ENCODE results near the gene CPNE8. TPM values are rescaled to one million over a fixed set of nuclear protein-coding genes. Genes with fewer than 3 reads are reported as not detected.

CPNE8 gene
- total RNA-seq, 1 experiment from 2014 or later: 10.7 TPM

DNA sequence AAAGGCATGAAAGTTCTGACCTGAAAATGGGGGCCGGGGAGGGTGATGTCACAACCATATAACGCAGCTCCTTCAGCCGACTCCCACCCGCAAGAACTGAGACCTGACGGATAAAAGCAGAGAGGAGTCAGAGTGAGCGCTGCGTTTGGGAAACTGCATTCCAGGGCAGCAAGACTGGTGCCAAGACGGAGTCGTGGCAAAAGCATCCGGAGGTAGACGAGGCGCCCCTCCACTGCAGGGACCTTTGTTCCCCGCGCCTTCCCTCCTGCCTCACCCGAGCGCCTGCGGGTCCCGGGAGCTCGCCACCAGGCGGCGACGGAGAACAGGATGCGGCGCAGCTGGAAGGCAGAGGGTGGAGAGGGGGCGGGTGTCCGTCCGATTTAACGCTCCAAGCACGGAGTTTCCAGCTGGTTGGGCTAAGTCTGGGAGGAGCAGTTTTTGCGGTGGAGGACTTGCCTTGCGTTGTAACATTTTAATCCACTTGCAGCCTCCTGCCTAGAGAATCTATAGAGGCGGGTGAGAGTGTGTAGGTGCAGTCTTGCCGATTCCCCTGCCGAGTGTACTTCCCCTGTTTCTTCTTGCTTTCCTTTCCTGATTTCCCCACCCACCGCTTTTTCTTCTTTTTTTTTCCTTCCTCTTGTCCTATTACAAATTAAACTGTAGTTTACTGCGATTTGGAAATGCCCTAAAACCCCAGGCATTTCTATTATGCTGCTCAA is 1.2 kb upstream of the CPNE8 start:
- Histone ChIP-seq H2AFZ (peak overlapping the region; percentile 89), H3K36me3 (ENCODE audit: low read depth) (no peaks in the 10 kb centered on the region), H3K9me3 (ENCODE audit: insufficient read depth, low read depth) (no peaks in the 10 kb centered on the region), H4K20me1 (ENCODE audit: insufficient read depth) (no peaks in the 10 kb centered on the region), H3K9me2 (ENCODE audit: insufficient read depth) (no peaks in the 10 kb centered on the region), H3K4me2 (peak overlapping the region; percentile 99), H3K79me2 (ENCODE audit: low read depth) (peaks cover 19% of the 10 kb centered on the region), H3K27ac (peak overlapping the region; percentile 95; the same call in 1 of the 2 replicates), H3K27me3 (ENCODE audit: insufficient read depth, low read depth) (no peaks in the 10 kb centered on the region), H3K4me1 (replicated peaks; ENCODE audit: insufficient read depth) (peaks cover 23% of the 10 kb centered on the region), H3K4me3 (peak overlapping the region; percentile 80), H3F3A (ENCODE audit: insufficient read depth, low read depth) (peaks cover 31% of the 10 kb centered on the region)
- intact Hi-C loops (cut with micrococcal nuclease; ENCODE audit: unreplicated experiment): loop anchor here (1.0 to 10.0 kb wide), 8 partner anchors 196 to 852 kb away; partner anchors contain the start of gene ALG10B
- no peak for TF ChIP-seq EZH2 (IDR thresholded peaks at IDR 0.05; ENCODE audit: low read depth)
- TF ChIP-seq, protein P1, sequence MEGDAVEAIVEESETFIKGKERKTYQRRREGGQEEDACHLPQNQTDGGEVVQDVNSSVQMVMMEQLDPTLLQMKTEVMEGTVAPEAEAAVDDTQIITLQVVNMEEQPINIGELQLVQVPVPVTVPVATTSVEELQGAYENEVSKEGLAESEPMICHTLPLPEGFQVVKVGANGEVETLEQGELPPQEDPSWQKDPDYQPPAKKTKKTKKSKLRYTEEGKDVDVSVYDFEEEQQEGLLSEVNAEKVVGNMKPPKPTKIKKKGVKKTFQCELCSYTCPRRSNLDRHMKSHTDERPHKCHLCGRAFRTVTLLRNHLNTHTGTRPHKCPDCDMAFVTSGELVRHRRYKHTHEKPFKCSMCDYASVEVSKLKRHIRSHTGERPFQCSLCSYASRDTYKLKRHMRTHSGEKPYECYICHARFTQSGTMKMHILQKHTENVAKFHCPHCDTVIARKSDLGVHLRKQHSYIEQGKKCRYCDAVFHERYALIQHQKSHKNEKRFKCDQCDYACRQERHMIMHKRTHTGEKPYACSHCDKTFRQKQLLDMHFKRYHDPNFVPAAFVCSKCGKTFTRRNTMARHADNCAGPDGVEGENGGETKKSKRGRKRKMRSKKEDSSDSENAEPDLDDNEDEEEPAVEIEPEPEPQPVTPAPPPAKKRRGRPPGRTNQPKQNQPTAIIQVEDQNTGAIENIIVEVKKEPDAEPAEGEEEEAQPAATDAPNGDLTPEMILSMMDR (conservative IDR thresholded peaks at IDR 0.05): peak; percentile 80
- ChIA-PET POLR2A (ENCODE audit: unreplicated experiment) (interaction anchor here (0.6 to 1.0 kb wide), 5 partner anchors 9 to 521 kb away, joined by 3 to 5 read pairs (median 3); no protein-coding TSS in a partner anchor), CTCF (interaction anchor here (0.6 to 2.2 kb wide), 8 partner anchors 11 to 522 kb away, joined by 3 to 11 read pairs (median 6); no protein-coding TSS in a partner anchor)
- no TSS peak for BruUV-seq (replicated peaks)
- DNase-seq: peak; percentile 67 to 87

DNA sequence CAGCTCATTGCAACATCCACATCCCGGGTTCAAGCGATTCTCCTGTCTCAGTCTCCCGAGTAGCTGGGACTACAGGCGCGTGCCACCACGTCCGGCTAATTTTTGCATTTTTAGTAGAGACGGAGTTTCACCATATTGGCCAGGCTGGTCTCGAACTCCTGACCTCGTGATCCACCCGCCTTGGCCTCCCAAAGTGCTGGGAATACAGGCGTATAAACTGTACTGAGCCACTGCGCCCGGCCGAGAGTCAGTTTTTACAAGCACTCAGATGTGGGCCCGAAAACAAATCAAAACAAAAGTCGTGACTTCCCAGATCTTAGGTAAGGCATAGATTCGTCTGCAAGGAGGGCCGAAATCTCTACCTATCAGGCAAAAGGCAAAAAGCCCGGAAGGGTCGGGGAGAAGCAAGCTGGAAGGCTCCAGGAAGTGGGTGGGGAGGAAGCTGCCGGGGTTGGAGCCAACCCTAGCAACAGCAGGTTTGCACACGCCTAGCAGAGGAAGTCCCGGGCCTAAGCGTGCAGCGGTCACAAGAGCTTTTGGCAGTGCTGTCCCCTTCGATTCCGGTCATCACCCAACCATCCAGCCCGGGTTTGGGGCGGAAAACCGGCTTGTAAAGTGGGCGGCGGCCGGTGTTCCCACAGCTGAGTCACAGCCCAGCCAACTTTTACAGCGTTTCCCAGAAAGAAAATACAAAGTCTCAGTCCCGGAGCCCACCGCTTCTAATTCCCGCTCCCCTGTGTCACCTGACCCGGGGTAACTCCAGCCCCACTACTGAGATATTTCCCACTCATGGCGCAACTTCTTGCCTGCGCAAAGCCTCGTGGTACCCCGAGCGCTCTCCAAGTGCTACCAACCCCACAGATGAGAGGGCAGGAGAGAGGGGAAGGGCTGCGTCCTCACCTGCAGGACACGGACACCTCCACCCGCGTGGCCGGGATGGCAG is 583 bp downstream of the CPNE8 start:
- H3K4me1 ChIP-seq (replicated peaks; ENCODE audit: insufficient read depth): peaks cover 23% of the 10 kb centered on the region
- DNase-seq: peak; percentile 83 to 90
- peaks cover 20% of the 10 kb centered on the region for H3K79me2 ChIP-seq (ENCODE audit: low read depth)
- H3K36me3 ChIP-seq (ENCODE audit: low read depth): no peaks in the 10 kb centered on the region
- peak overlapping the region; percentile 99 for H3K4me2 ChIP-seq
- ChIA-PET CTCF (interaction anchor here (0.6 to 2.2 kb wide), 7 partner anchors 21 to 1421 kb away, joined by 3 to 11 read pairs (median 5); no protein-coding TSS in a partner anchor), POLR2A (ENCODE audit: unreplicated experiment) (interaction anchor here (0.6 to 1.1 kb wide), 4 partner anchors 15 to 588 kb away, joined by 4 to 18 read pairs (median 6); partner anchors contain the start of gene ALG10B)
- peak overlapping the region; percentile 95 for H3K27ac ChIP-seq
- intact Hi-C loops (cut with micrococcal nuclease; ENCODE audit: unreplicated experiment): loop anchor here (2.0 to 10.0 kb wide), 7 partner anchors 240 to 850 kb away; partner anchors contain the start of gene ALG10B
- H4K20me1 ChIP-seq (ENCODE audit: insufficient read depth): no peaks in the 10 kb centered on the region
- H3K4me3 ChIP-seq: peak overlapping the region; percentile 80
- peak overlapping the region; percentile 89 for H2AFZ ChIP-seq
- TF ChIP-seq, protein P1 (conservative IDR thresholded peaks at IDR 0.05): no peak
- TF ChIP-seq EZH2 (IDR thresholded peaks at IDR 0.05; ENCODE audit: low read depth): no peak
- no peaks in the 10 kb centered on the region for H3K27me3 ChIP-seq (ENCODE audit: insufficient read depth, low read depth)
- H3K9me2 ChIP-seq (ENCODE audit: insufficient read depth): no peaks in the 10 kb centered on the region
- H3K9me3 ChIP-seq (ENCODE audit: insufficient read depth, low read depth): no peaks in the 10 kb centered on the region
- peaks cover 31% of the 10 kb centered on the region for H3F3A ChIP-seq (ENCODE audit: insufficient read depth, low read depth)
- BruUV-seq (replicated peaks): TSS peak; percentile 79

DNA sequence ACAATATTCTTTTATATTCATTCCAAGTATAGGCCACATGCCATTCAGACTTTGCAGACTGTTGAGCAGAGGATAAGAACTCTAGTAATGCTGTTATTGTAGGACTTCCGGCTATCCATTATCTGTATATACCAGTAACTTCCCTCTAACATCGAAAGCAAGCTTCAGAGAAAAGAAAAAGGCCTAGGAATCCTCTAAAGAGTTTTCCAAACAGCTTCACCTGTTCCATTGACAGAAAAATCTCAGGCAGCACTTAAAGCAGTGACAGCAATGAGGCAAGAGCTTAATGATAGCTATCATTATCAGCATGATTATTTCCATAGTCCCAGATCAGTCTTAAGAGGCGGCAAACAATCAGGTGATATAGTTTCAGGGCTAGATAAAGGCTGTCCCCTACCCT is 1.8 kb downstream of the CPNE8 start:
- Histone ChIP-seq H3K4me3 (no peak overlapping the region), H3F3A (ENCODE audit: insufficient read depth, low read depth) (peaks cover 31% of the 10 kb centered on the region), H3K27ac (no peak overlapping the region), H4K20me1 (ENCODE audit: insufficient read depth) (no peaks in the 10 kb centered on the region), H3K79me2 (ENCODE audit: low read depth) (peaks cover 20% of the 10 kb centered on the region), H3K36me3 (ENCODE audit: low read depth) (no peaks in the 10 kb centered on the region), H2AFZ (no peak overlapping the region), H3K27me3 (ENCODE audit: insufficient read depth, low read depth) (no peaks in the 10 kb centered on the region), H3K4me2 (peak overlapping the region; percentile 99), H3K4me1 (replicated peaks; ENCODE audit: insufficient read depth) (peaks cover 23% of the 10 kb centered on the region), H3K9me2 (ENCODE audit: insufficient read depth) (no peaks in the 10 kb centered on the region), H3K9me3 (ENCODE audit: insufficient read depth, low read depth) (no peaks in the 10 kb centered on the region)
- TF ChIP-seq, protein P1 (conservative IDR thresholded peaks at IDR 0.05): no peak
- TF ChIP-seq EZH2 (IDR thresholded peaks at IDR 0.05; ENCODE audit: low read depth): no peak
- ChIA-PET CTCF (no interaction called here), POLR2A (ENCODE audit: unreplicated experiment) (no interaction called here)
- BruUV-seq (replicated peaks): no TSS peak
- no peak for DNase-seq
- intact Hi-C loops (cut with micrococcal nuclease; ENCODE audit: unreplicated experiment): loop anchor here (10.0 kb wide), 4 partner anchors 239 to 849 kb away; no protein-coding TSS in a partner anchor
